Endothelial cell of umbilical vein (primary cell): ENCODE measurements around the gene FOXP4. TPM values are rescaled to one million over a fixed set of nuclear protein-coding genes. Genes with fewer than 3 reads are reported as not detected.

Source experiments
- BruUV-seq: library from RNA; stranded (reverse); fragments of 400-500 nt; replicated peaks from 2 replicates; lab custom pipeline; 2021; lab: Mats Ljungman, UMichigan
- CTCF ChIA-PET: fragments of 300-600, 350-600 bp; sonication (Branson Sonifier 250); formaldehyde crosslinking; loops from one replicate; lab custom pipeline; 2021; ENCODE audit warnings: antibody characterized with exemption, inconsistent platforms; lab: Charles Lee
- POLR2A ChIA-PET: fragments of 300-600, 350-600 bp; sonication (Branson Sonifier 250); formaldehyde crosslinking; loops from one replicate; lab custom pipeline; 2021; ENCODE audit warnings: antibody characterized with exemption, inconsistent platforms; lab: Charles Lee
- DNase-seq: peaks from one replicate; pipeline ENCODE4 v3.0.0-alpha.2; 2011; ENCODE audit warnings: low read depth, low spot score
- FAIRE-seq: peaks from 2 replicates; lab custom pipeline; 2011; peaks lifted over from hg19 to GRCh38; lab: Jason Lieb, UNC
- H2AFZ ChIP-seq: 2 replicates; pipeline ENCODE4 v1.6.0; 2012; ENCODE audit warnings: low read depth, low read length, control low read depth, inconsistent platforms
- H3K27ac ChIP-seq: 2 replicates; pipeline ENCODE4 v1.5.1; 2011; ENCODE audit warnings: low read depth, mild to moderate bottlenecking, control low read depth, low read length, moderate library complexity; ENCODE audit not compliant: insufficient read depth
- H3K27me3 ChIP-seq, 2 experiments: 2 replicates each; pipeline versions ENCODE4 v1.6.0 to v1.6.1; 2011; ENCODE audit warnings: low read length in 2 of 2, mixed read lengths in 1 of 2; ENCODE audit not compliant: control insufficient read depth in 2 of 2, insufficient read depth in 2 of 2
- H3K36me3 ChIP-seq, 2 experiments: 2 replicates in 1 of 2; 3 replicates in 1 of 2; pipeline ENCODE4 v1.5.1; 2011; ENCODE audit warnings: low read length in 2 of 2, mild to moderate bottlenecking in 1 of 2, moderate library complexity in 1 of 2; ENCODE audit not compliant: control insufficient read depth in 2 of 2, insufficient read depth in 2 of 2; ENCODE audit errors: extremely low read depth in 1 of 2
- H3K4me1 ChIP-seq: 3 replicates; pipeline ENCODE4 v1.5.1; 2011; ENCODE audit warnings: mild to moderate bottlenecking, low read length; ENCODE audit not compliant: control insufficient read depth, insufficient read depth; ENCODE audit errors: extremely low read depth
- H3K4me2 ChIP-seq: 2 replicates; pipeline ENCODE4 v1.6.1; 2011; ENCODE audit warnings: low read length, control low read depth, mixed read lengths; ENCODE audit not compliant: insufficient read depth
- H3K4me3 ChIP-seq, 3 experiments: fragments of 200-600 bp in 1 of 3; sonication (generic), shearing (Covaris generic) in 1 of 3; replicated peaks in 1 of 3; 2 replicates each; pipeline ENCODE4 v1.5.1; 2011 to 2016; ENCODE audit warnings: control low read depth in 3 of 3, low read length in 3 of 3, mild to moderate bottlenecking in 2 of 3, inconsistent platforms in 1 of 3, low read depth in 1 of 3, moderate library complexity in 1 of 3; ENCODE audit not compliant: insufficient read depth in 1 of 3
- H3K79me2 ChIP-seq: 2 replicates; pipeline ENCODE4 v1.6.0; 2012; ENCODE audit warnings: low read length, inconsistent platforms; ENCODE audit not compliant: control insufficient read depth, insufficient read depth
- H3K9ac ChIP-seq: replicated peaks from 2 replicates; pipeline ENCODE3; 2011; ENCODE audit warnings: low read length, control low read depth; ENCODE audit not compliant: insufficient read depth; ENCODE audit errors: extremely low read depth
- H3K9me1 ChIP-seq: replicated peaks from 3 replicates; pipeline ENCODE4 v1.6.0; 2011; ENCODE audit warnings: mild to moderate bottlenecking, low read length; ENCODE audit not compliant: control insufficient read depth, insufficient read depth; ENCODE audit errors: extremely low read depth
- H3K9me3 ChIP-seq: replicated peaks from 2 replicates; pipeline ENCODE4 v1.5.1; 2012; ENCODE audit warnings: low read length, inconsistent platforms; ENCODE audit not compliant: control insufficient read depth, insufficient read depth
- H4K20me1 ChIP-seq: replicated peaks from 2 replicates; pipeline ENCODE3; 2011; ENCODE audit warnings: mild to moderate bottlenecking, low read length; ENCODE audit not compliant: control insufficient read depth, insufficient read depth; ENCODE audit errors: extremely low read depth
- CTCF ChIP-seq, 2 donors: IDR thresholded peaks; 1 replicate in 1 of 2; 2 replicates in 1 of 2; pipeline ENCODE4 v1.5.1; 2011; ENCODE audit warnings: low read length in 2 of 2, mild to moderate bottlenecking in 2 of 2, moderate library complexity in 2 of 2, control low read depth in 1 of 2, inconsistent platforms in 1 of 2, low read depth in 1 of 2; ENCODE audit not compliant: insufficient read depth in 1 of 2; ENCODE audit errors: extremely low read depth in 1 of 2
- EZH2 ChIP-seq: IDR thresholded peaks from 2 replicates; pipeline ENCODE4 v1.6.1; 2012; ENCODE audit warnings: borderline replicate concordance, low read depth, mild to moderate bottlenecking, moderate library complexity, low read length, inconsistent platforms; ENCODE audit not compliant: severe bottlenecking
- FOS ChIP-seq: IDR thresholded peaks from 2 replicates; pipeline ENCODE4 v1.6.1; 2011; ENCODE audit warnings: mild to moderate bottlenecking, low read length, moderate library complexity, borderline replicate concordance; ENCODE audit not compliant: insufficient read depth
- GATA2 ChIP-seq: IDR thresholded peaks from 2 replicates; pipeline ENCODE4 v1.7.0; 2011; ENCODE audit warnings: low read depth, mild to moderate bottlenecking, moderate library complexity, mixed read lengths, low read length; ENCODE audit not compliant: insufficient read length, insufficient read depth
- JUN ChIP-seq: IDR thresholded peaks from 2 replicates; pipeline ENCODE4 v1.6.1; 2011; ENCODE audit warnings: borderline replicate concordance, low read depth; ENCODE audit not compliant: insufficient read length, insufficient read depth
- MAX ChIP-seq: IDR thresholded peaks from 2 replicates; pipeline ENCODE4 v1.6.1; 2011; ENCODE audit not compliant: insufficient read depth, insufficient read length
- MYC ChIP-seq: IDR thresholded peaks from one replicate; pipeline ENCODE4 v1.6.1; 2011; ENCODE audit warnings: mild to moderate bottlenecking, low read depth, low read length
- POLR2A ChIP-seq: IDR thresholded peaks from 2 replicates; pipeline ENCODE4 v1.6.1; 2012; ENCODE audit warnings: low read depth, mild to moderate bottlenecking, control low read depth, low read length
- POLR2AphosphoS5 ChIP-seq: IDR thresholded peaks from 2 replicates; pipeline ENCODE4 v1.6.1; 2012; ENCODE audit warnings: low read depth, mild to moderate bottlenecking, control low read depth, low read length, moderate library complexity; ENCODE audit not compliant: insufficient read depth
- dilution Hi-C: fragments of 300-500 bp; cut with MboI; formaldehyde crosslinking; loops from one replicate; pipeline ENCODE4 v1.15.0; 2019; ENCODE audit warnings: low sequenced_read_pairs; ENCODE audit not compliant: extremely low pct_ligation_motif_present
- intact Hi-C: fragments of 100-400 bp; cut with micrococcal nuclease; formaldehyde crosslinking; loops from one replicate; pipeline ENCODE4 v1.10.0; 2022
- polyA plus RNA-seq, 4 experiments: library from polyadenylated mRNA; depleted of rRNA in 3 of 4; stranded (reverse) in 3 of 4; unstranded in 1 of 4; fragments of >200 nt; gene quantifications; 2 replicates each; pipeline versions ENCODE4 v1.2.1 to v1.2.3, GENCODE V29; 2011 to 2012; ENCODE audit warnings: missing spikeins in 1 of 4
- total RNA-seq: library from RNA; stranded (reverse); gene quantifications from 2 replicates; pipeline ENCODE4 v1.2.3, GENCODE V29; 2021

Gene FOXP4
- total and polyA plus RNA-seq, 2 donors (not counting 3 experiments of a cell fraction or from before 2014, with no cell fraction given): 5.6 to 23.9 TPM

GRCh38 chr6:41545247-41545702 lies 906 bp upstream of the FOXP4 start:
- TF ChIP-seq JUN: no peak
- no peak for TF ChIP-seq MYC
- TF ChIP-seq FOS: no peak
- TF ChIP-seq MAX: no peak
- no peak for TF ChIP-seq POLR2A
- TF ChIP-seq GATA2: no peak
- TF ChIP-seq POLR2AphosphoS5: no peak
- TF ChIP-seq CTCF (IDR thresholded peaks at IDR 0.05; ENCODE audit: extremely low read depth in 1 of 2, insufficient read depth in 1 of 2, low read depth in 1 of 2, low read length in 2 of 2): no peak
- TF ChIP-seq EZH2: no peak
- peak overlapping the region; percentile 96 for H2AFZ ChIP-seq
- intact Hi-C loops (no loop called here), dilution Hi-C loops (no loop called here)
- no peaks in the 10 kb centered on the region for H3K9me1 ChIP-seq
- DNase-seq (no peak), FAIRE-seq (no peak)
- CTCF ChIA-PET: no interaction called here
- H4K20me1 ChIP-seq: no peaks in the 10 kb centered on the region
- peak overlapping the region; percentile 49 for H3K9ac ChIP-seq
- no peaks in the 10 kb centered on the region for H3K9me3 ChIP-seq
- no TSS peak for BruUV-seq
- H3K79me2 ChIP-seq: no peaks in the 10 kb centered on the region
- POLR2A ChIA-PET: interaction anchor here (0.6 kb wide), 1 partner anchor 10 kb away, joined by 4 read pairs; no protein-coding TSS in a partner anchor
- peak overlapping the region; percentile 71 for H3K4me2 ChIP-seq
- H3K36me3 ChIP-seq: no peaks in the 10 kb centered on the region
- H3K4me1 ChIP-seq: peaks cover 14% of the 10 kb centered on the region
- no peak overlapping the region for H3K27ac ChIP-seq
- H3K4me3 ChIP-seq: peak overlapping the region; percentile 51 to 94 (median 63)
- H3K27me3 ChIP-seq: peaks cover 0 to 3% of the 10 kb centered on the region in 2 experiments
